Measurements from ENCODE around the gene BCAS3. TPM values are rescaled to one million over a fixed set of nuclear protein-coding genes. Genes with fewer than 3 reads are reported as not detected.

The BCAS3 gene
- total RNA-seq, 4 donors from 2014 or later: 18.7 to 37.8 (median 24.9) TPM

- TF ChIP-seq CTCF (IDR thresholded peaks at IDR 0.05): no peak
- ATAC-seq (ENCODE audit: low FRiP score): no peak
- DNase-seq (ENCODE audit: low spot score): no peak
Observed at GRCh38 chr17:60782742-60783141, 105.1 kb downstream of the BCAS3 start.

GRCh38 chr17:60790205-60790604, 112.6 kb downstream of the BCAS3 start:
- no peak for DNase-seq (ENCODE audit: low spot score)
- no peak for TF ChIP-seq CTCF (IDR thresholded peaks at IDR 0.05)
- no peak for ATAC-seq (ENCODE audit: low FRiP score)

GRCh38 chr17:60792250-60792898, 114.7 kb downstream of the BCAS3 start:
- no peak for ATAC-seq (ENCODE audit: low FRiP score)
- TF ChIP-seq CTCF (IDR thresholded peaks at IDR 0.05): no peak
- DNase-seq (ENCODE audit: low spot score): no peak

- no peak for ATAC-seq (ENCODE audit: low FRiP score)
- no peak for TF ChIP-seq CTCF (IDR thresholded peaks at IDR 0.05)
- no peak for DNase-seq (ENCODE audit: low spot score)
Observed at GRCh38 chr17:60798576-60798975, 120.9 kb downstream of the BCAS3 start.

GRCh38 chr17:60802377-60802776, 124.7 kb downstream of the BCAS3 start:
- no peak for DNase-seq (ENCODE audit: low spot score)
- no peak for TF ChIP-seq CTCF (IDR thresholded peaks at IDR 0.05)
- ATAC-seq (ENCODE audit: low FRiP score): no peak

- DNase-seq (ENCODE audit: low spot score): no peak
- ATAC-seq (ENCODE audit: low FRiP score): no peak
- no peak for TF ChIP-seq CTCF (IDR thresholded peaks at IDR 0.05)
Observed at GRCh38 chr17:60803059-60803458, 125.4 kb downstream of the BCAS3 start.

- TF ChIP-seq CTCF (IDR thresholded peaks at IDR 0.05): no peak
- DNase-seq (ENCODE audit: low spot score) (no peak), ATAC-seq (ENCODE audit: low FRiP score) (no peak)
Observed at GRCh38 chr17:60804831-60805230, 127.2 kb downstream of the BCAS3 start.
